ENCODE data around the gene PCCA.
A peak's percentile ranks its signal among the peaks of the same experiment; 100 is the strongest.
"Not testable (repeated sequence)": the region's sequence is repeated elsewhere in the genome, so short reads cannot be mapped to it uniquely, and the experiment has no call there.

The PCCA gene

DNA sequence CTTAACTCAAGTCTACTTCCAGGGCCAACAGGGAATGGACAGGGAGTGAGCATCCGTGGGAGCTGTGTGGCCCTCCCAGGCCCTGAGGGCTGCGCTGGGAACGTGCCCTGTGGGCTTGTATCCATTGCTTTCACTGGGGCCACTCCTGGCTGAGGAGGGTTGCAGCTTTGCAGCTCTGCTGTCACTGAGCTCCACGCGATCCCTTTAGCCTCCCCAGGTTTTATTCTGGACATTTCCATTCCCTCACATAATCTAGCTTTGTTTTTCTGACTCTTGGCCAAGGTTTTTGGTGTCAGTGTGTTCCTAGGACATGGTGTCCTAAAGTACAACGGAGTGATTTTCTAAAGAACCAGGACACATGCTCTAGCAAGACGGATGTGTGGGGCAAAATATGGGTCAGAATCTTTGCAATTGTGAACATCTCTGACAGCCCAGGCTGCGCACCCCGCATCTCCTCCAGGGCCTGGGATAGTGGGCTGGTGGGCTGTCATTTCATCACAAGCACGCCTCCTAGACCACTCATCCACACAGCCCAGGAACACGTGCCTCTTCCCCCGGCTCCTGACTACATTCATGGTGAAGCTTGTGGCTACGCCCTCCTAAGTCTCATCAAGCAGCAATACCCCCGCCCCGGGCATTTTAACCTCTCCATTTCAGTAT, 471.7 kb downstream of the PCCA start:
- Histone ChIP-seq H3K27me3 (replicated peaks; ENCODE audit: control insufficient read depth, insufficient read depth, low read length) (no peaks in the 10 kb centered on the region), H3K4me3 (ENCODE audit: low read length) (no peak overlapping the region), H3K9me3 (ENCODE audit: control insufficient read depth, low read length) (no peaks in the 10 kb centered on the region), H3K4me1 (ENCODE audit: control insufficient read depth, insufficient read depth, low read length) (peaks cover 8% of the 10 kb centered on the region), H3K36me3 (ENCODE audit: control insufficient read depth, insufficient read depth, low read length, severe bottlenecking) (no peaks in the 10 kb centered on the region), H3K9ac (ENCODE audit: low read length) (no peak overlapping the region)
- no peak for DNase-seq (ENCODE audit: low read depth)

DNA sequence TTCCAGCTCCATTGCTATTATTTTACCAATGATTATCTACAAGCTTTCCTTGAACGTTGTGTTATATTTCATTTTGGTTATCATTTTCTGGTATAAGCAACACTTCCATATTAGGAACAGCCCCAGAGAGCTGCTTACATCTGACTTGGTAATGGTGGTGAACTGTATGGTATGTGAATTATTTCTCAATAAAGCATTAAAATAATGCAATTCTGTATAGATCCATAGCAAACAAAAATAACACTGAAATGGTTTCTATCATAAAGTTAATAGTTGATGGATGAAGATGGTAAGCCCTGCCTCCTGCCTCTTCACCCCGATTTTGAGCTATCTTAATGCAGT, 472.2 kb downstream of the PCCA start:
- Histone ChIP-seq H3K4me1 (ENCODE audit: control insufficient read depth, insufficient read depth, low read length) (peaks cover 8% of the 10 kb centered on the region), H3K4me3 (ENCODE audit: low read length) (no peak overlapping the region), H3K9me3 (ENCODE audit: control insufficient read depth, low read length) (no peaks in the 10 kb centered on the region), H3K27me3 (replicated peaks; ENCODE audit: control insufficient read depth, insufficient read depth, low read length) (no peaks in the 10 kb centered on the region), H3K36me3 (ENCODE audit: control insufficient read depth, insufficient read depth, low read length, severe bottlenecking) (no peaks in the 10 kb centered on the region), H3K9ac (ENCODE audit: low read length) (no peak overlapping the region)
- DNase-seq (ENCODE audit: low read depth), result peak; percentile 6

DNA sequence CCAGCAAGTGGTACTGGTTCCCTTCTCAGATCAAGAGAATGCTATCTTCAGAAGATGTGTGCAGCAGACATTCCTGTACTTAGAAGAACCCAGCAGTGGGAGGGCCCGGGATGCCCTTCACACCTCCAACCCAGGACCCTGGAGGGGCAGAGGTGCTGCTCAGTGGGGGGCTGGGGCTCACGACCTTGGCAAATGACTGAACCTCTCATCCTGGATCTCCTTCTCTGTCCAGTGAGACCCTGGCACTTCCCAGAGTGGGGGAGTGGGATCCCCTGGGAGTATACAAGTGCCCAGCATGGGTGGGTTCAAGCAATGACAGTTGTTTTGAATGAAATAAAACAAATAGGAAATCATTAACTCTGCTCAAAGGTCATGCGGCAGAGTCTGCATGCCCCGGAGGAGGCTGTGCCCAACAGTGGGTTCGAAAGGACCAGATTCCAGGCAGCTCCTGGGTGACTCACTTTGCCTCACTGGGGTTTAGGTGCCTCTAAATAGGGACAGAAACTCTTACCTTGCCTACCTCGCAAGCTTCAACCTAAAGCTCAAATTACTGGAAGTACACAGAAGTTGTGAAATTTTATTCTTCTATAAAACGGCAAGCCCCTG, 472.8 kb downstream of the PCCA start:
- Histone ChIP-seq H3K9me3 (ENCODE audit: control insufficient read depth, low read length) (no peaks in the 10 kb centered on the region), H3K36me3 (ENCODE audit: control insufficient read depth, insufficient read depth, low read length, severe bottlenecking) (no peaks in the 10 kb centered on the region), H3K9ac (ENCODE audit: low read length) (no peak overlapping the region), H3K27me3 (replicated peaks; ENCODE audit: control insufficient read depth, insufficient read depth, low read length) (no peaks in the 10 kb centered on the region), H3K4me1 (ENCODE audit: control insufficient read depth, insufficient read depth, low read length) (peaks cover 8% of the 10 kb centered on the region), H3K4me3 (ENCODE audit: low read length) (no peak overlapping the region)
- DNase-seq (ENCODE audit: low read depth), result no peak

DNA sequence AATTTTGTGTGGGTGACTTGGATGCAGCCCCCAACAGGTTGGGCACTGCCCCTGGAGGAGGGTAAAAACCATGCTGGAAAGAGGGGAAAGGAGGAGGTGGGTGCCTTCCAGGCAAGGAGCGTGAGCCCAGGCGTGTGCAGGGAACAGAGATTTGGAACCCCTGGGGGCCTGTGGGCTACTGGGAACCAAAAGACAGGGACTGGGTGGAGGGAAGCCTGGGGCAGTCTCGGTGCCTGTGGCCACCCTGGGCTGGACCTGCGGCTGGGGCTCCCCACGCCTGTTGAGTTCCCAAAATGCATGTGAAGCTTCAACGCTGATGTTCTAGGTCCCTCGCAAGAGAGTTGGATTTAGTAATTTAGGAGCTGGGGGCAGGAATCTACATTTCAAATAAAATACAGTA, 474.9 kb downstream of the PCCA start:
- H3K4me1 ChIP-seq (ENCODE audit: control insufficient read depth, insufficient read depth, low read length), result peaks cover 8% of the 10 kb centered on the region
- no peak overlapping the region for H3K4me3 ChIP-seq (ENCODE audit: low read length)
- no peak overlapping the region for H3K9ac ChIP-seq (ENCODE audit: low read length)
- H3K9me3 ChIP-seq (ENCODE audit: control insufficient read depth, low read length), result no peaks in the 10 kb centered on the region
- no peaks in the 10 kb centered on the region for H3K36me3 ChIP-seq (ENCODE audit: control insufficient read depth, insufficient read depth, low read length, severe bottlenecking)
- no peak for DNase-seq (ENCODE audit: low read depth)
- no peaks in the 10 kb centered on the region for H3K27me3 ChIP-seq (replicated peaks; ENCODE audit: control insufficient read depth, insufficient read depth, low read length)

DNA sequence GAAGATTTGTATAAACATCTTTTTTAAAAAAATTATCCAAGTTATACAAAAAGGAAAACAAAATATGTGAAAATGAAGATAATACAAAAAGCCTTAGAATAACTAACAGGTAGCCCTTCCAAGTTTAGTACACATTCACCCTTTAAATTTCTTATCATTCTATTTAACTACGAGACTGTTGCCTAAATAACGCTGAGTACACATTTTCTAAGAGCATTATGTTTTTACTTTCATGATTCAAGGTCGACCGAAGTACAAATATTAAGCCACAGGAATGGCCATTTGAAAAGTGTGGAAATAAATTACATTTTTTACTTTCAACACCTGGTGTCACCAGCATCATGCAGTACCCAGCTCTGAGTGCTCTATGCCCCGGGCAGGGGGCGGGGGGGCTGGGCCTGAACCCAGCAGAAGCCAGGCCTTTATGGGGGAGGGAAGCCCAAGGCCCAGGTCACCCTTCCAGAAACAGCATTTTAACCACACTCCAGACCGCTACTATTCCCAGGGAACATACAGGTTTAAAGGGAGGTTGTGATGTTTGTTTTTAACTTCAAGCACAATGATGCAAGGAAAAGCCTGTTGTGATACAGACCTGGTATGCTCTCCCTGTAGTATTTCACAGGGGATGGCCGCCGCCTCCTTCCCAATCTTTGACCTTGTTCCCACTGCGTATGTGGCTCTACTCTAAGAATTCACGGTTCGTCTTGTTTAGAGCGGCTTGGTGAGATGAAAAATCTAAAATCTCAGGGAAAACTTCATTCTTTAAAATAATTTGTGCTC, 475.7 kb downstream of the PCCA start:
- Histone ChIP-seq H3K4me1 (ENCODE audit: control insufficient read depth, insufficient read depth, low read length) (peaks cover 8% of the 10 kb centered on the region), H3K9me3 (ENCODE audit: control insufficient read depth, low read length) (no peaks in the 10 kb centered on the region), H3K27me3 (replicated peaks; ENCODE audit: control insufficient read depth, insufficient read depth, low read length) (no peaks in the 10 kb centered on the region), H3K4me3 (ENCODE audit: low read length) (no peak overlapping the region), H3K9ac (ENCODE audit: low read length) (no peak overlapping the region), H3K36me3 (ENCODE audit: control insufficient read depth, insufficient read depth, low read length, severe bottlenecking) (no peaks in the 10 kb centered on the region)
- no peak for DNase-seq (ENCODE audit: low read depth)

DNA sequence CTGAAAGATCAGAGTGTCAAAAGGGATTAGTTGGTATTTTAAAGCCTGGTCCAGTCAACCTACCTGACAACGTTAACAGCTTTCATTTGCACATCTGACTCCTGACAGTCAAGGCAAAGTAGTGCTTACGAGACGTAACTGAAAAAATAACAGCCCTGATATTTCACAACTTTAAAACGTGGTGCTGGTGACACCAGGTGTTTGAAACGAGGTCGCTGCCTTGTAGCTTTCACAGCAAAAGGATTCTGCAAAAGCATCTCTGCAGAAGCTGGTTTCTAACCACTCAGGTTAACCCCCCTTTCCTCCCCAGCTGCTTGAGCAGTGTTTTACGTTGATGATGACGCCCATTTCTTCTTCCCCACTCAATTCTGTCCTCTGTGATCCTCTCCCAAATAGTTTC, 476.4 kb downstream of the PCCA start:
- Histone ChIP-seq H3K27me3 (replicated peaks; ENCODE audit: control insufficient read depth, insufficient read depth, low read length) (no peaks in the 10 kb centered on the region), H3K9ac (ENCODE audit: low read length) (no peak overlapping the region)
- no peak for DNase-seq (ENCODE audit: low read depth)

DNA sequence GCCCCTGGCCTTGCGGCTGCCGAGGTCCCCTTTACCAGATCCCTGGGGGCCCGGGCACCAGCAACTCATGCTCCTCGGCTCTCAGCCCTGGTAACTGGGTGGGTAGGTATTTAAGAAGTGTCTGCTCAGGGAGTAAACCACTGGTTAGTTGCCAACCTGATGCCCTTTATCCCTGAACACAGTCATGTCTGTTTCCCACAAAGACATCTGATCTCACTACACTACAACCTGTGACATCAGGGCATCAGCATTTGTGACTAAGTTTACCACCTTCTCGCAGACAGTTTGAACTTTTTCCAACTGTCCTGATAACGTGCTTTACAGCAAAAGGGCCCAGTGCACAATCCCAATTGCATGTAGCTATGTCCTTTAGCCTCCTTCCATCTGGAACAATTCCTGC, 477.6 kb downstream of the PCCA start:
- no peak overlapping the region for H3K4me3 ChIP-seq (ENCODE audit: low read length)
- no peak overlapping the region for H3K9ac ChIP-seq (ENCODE audit: low read length)
- DNase-seq (ENCODE audit: low read depth), result no peak
- H3K4me1 ChIP-seq (ENCODE audit: control insufficient read depth, insufficient read depth, low read length), result no peaks in the 10 kb centered on the region
- H3K9me3 ChIP-seq (ENCODE audit: control insufficient read depth, low read length), result no peaks in the 10 kb centered on the region
- no peaks in the 10 kb centered on the region for H3K36me3 ChIP-seq (ENCODE audit: control insufficient read depth, insufficient read depth, low read length, severe bottlenecking)
- H3K27me3 ChIP-seq (replicated peaks; ENCODE audit: control insufficient read depth, insufficient read depth, low read length), result no peaks in the 10 kb centered on the region

More for the DNA sequence above, 476.4 kb downstream of the PCCA start:
- no peaks in the 10 kb centered on the region for H3K36me3 ChIP-seq (ENCODE audit: control insufficient read depth, insufficient read depth, low read length, severe bottlenecking)
- no peak overlapping the region for H3K4me3 ChIP-seq (ENCODE audit: low read length)
- H3K9me3 ChIP-seq (ENCODE audit: control insufficient read depth, low read length), result no peaks in the 10 kb centered on the region
- peaks cover 7% of the 10 kb centered on the region for H3K4me1 ChIP-seq (ENCODE audit: control insufficient read depth, insufficient read depth, low read length)

DNA sequence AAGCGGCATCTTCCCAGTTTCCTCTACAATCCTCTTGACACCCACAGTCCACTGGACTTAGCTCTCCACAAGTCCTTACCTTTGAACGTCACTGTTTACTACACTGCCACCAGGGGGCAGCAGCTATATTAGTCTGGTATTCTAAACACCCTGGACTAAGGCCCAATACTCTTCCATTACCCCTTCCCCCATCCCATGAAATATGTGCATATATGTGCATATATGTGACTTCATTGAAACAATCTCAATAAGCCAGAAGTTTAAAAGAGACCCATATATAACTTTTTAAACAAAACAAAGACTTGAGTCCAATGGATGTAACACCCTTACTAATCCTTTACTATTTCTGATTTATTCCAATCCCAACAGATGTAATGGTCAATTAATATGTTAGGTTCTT, 484.2 kb downstream of the PCCA start:
- no peaks in the 10 kb centered on the region for H3K36me3 ChIP-seq (ENCODE audit: control insufficient read depth, insufficient read depth, low read length, severe bottlenecking)
- H3K27me3 ChIP-seq (replicated peaks; ENCODE audit: control insufficient read depth, insufficient read depth, low read length), result no peaks in the 10 kb centered on the region
- DNase-seq (ENCODE audit: low read depth), result peak; percentile 66
- H3K9ac ChIP-seq (ENCODE audit: low read length), result no peak overlapping the region
- no peaks in the 10 kb centered on the region for H3K9me3 ChIP-seq (ENCODE audit: control insufficient read depth, low read length)
- H3K4me1 ChIP-seq (ENCODE audit: control insufficient read depth, insufficient read depth, low read length), result no peaks in the 10 kb centered on the region
- H3K4me3 ChIP-seq (ENCODE audit: low read length), result no peak overlapping the region

DNA sequence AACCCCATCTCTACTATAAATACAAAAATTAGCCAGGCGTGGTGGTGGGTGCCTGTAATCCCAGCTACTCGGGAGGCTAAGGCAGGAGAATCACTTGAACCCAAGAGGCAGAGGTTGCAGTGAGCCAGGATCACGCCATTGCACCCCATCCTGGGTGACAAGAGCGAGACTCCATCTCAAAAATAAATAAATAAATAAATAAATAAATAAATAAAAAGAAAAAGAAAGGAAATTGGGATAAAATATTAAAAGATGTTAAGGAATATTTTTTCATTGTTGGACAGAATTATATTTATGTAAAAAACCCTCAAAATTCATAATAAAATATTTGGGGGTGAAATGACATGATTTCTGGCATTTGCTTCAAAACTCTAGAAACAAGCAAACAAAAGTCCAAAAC, 488.3 kb downstream of the PCCA start:
- not testable (repeated sequence) for H3K4me3 ChIP-seq (ENCODE audit: low read length); DNase-seq (ENCODE audit: low read depth); H3K9ac ChIP-seq (ENCODE audit: low read length); H3K27me3 ChIP-seq (replicated peaks; ENCODE audit: control insufficient read depth, insufficient read depth, low read length); H3K4me1 ChIP-seq (ENCODE audit: control insufficient read depth, insufficient read depth, low read length)
- H3K9me3 ChIP-seq (ENCODE audit: control insufficient read depth, low read length), result peaks cover 15% of the 10 kb centered on the region
- H3K36me3 ChIP-seq (ENCODE audit: control insufficient read depth, insufficient read depth, low read length, severe bottlenecking), result peaks cover 17% of the 10 kb centered on the region
